HG03135 (cell line): ENCODE data around the gene FBXL13.
"Not testable (repeated sequence)": the region's sequence is repeated elsewhere in the genome, so short reads cannot be mapped to it uniquely, and the experiment has no call there.

Experiments
- ATAC-seq: cut with Tn5 transposase; IDR thresholded peaks from one replicate; pipeline ENCODE4 v1.9.1; 2021; ENCODE audit warnings: mild to moderate bottlenecking, moderate library complexity; ENCODE audit not compliant: unreplicated experiment

Gene FBXL13

GRCh38 chr7:102942868-102943267, 131.7 kb downstream of the FBXL13 start:
- no peak for ATAC-seq

- ATAC-seq: no peak
Observed at GRCh38 chr7:102942181-102942866, 132.3 kb downstream of the FBXL13 start.

GRCh38 chr7:102938679-102939078, 135.9 kb downstream of the FBXL13 start:
- ATAC-seq: no peak

GRCh38 chr7:102935450-102936115, 139.0 kb downstream of the FBXL13 start:
- no peak for ATAC-seq

GRCh38 chr7:102934701-102935100, 139.9 kb downstream of the FBXL13 start:
- no peak for ATAC-seq

- no peak for ATAC-seq
Observed at GRCh38 chr7:102934239-102934638, 140.4 kb downstream of the FBXL13 start.

- no peak for ATAC-seq
Observed at GRCh38 chr7:102933763-102934162, 140.8 kb downstream of the FBXL13 start.

- ATAC-seq: no peak
Observed at GRCh38 chr7:102931757-102932156, 142.8 kb downstream of the FBXL13 start.

GRCh38 chr7:102927312-102927933, 147.2 kb downstream of the FBXL13 start:
- ATAC-seq: no peak

- ATAC-seq: no peak
Observed at GRCh38 chr7:102926783-102927140, 147.8 kb downstream of the FBXL13 start.

GRCh38 chr7:102925976-102926782, 148.4 kb downstream of the FBXL13 start:
- ATAC-seq: no peak

GRCh38 chr7:102918845-102919244, 155.8 kb downstream of the FBXL13 start:
- ATAC-seq: no peak

GRCh38 chr7:102917436-102918353, 156.9 kb downstream of the FBXL13 start:
- no peak for ATAC-seq

GRCh38 chr7:102916881-102917280, 157.7 kb downstream of the FBXL13 start:
- no peak for ATAC-seq

- ATAC-seq: no peak
Observed at GRCh38 chr7:102916426-102916825, 158.2 kb downstream of the FBXL13 start.

- no peak for ATAC-seq
Observed at GRCh38 chr7:102914585-102914984, 160.0 kb downstream of the FBXL13 start.

- ATAC-seq: no peak
Observed at GRCh38 chr7:102913826-102914225, 160.8 kb downstream of the FBXL13 start.

- no peak for ATAC-seq
Observed at GRCh38 chr7:102912742-102913141, 161.9 kb downstream of the FBXL13 start, which contains the start of gene LRRC17. Gene LRRC17, plus strand, starts transcription at chr7:102913000. Its CDS starts 20,914 bp downstream, at chr7:102933914.

GRCh38 chr7:102908676-102909075, 165.9 kb downstream of the FBXL13 start:
- ATAC-seq: no peak

- ATAC-seq: not testable (repeated sequence)
Observed at GRCh38 chr7:102903576-102903975, 171.0 kb downstream of the FBXL13 start.
